Activated CD8-positive, alpha-beta memory T cell treated with anti-CD3 and anti-CD28 coated beads, Interleukin-2, amount 50 U/mL, for 24 hours (primary cell): ENCODE measurements around the gene ADAMTS4.
"Not testable (repeated sequence)": the region's sequence is repeated elsewhere in the genome, so short reads cannot be mapped to it uniquely, and the experiment has no call there.

Experiments used
- DNase-seq: peaks from one replicate; pipeline ENCODE4 v3.0.0-alpha.2; 2020; ENCODE audit errors: extremely low read depth

Gene ADAMTS4

GRCh38 chr1:161198897-161199431, at the start of gene ADAMTS4:
TSS of gene ADAMTS4 (minus strand) at chr1:161199054. CDS start at chr1:161198627, 427 bp downstream.
- no peak for DNase-seq

GRCh38 chr1:161244888-161245287, 46.0 kb upstream of the ADAMTS4 start:
- DNase-seq: no peak

GRCh38 chr1:161242313-161242712, 43.5 kb upstream of the ADAMTS4 start:
- DNase-seq: no peak

- no peak for DNase-seq
These were observed 42.8 kb upstream of the ADAMTS4 start for GRCh38 chr1:161241682-161242081.

- no peak for DNase-seq
These were observed 39.2 kb upstream of the ADAMTS4 start, which contains the start of gene NR1I3 for GRCh38 chr1:161238039-161238473. TSS of gene NR1I3 (minus strand) at chr1:161238203. CDS start at chr1:161236565, 1,638 bp downstream.

GRCh38 chr1:161235957-161236775, 37.3 kb upstream of the ADAMTS4 start:
- no peak for DNase-seq

- DNase-seq: no peak
These were observed 34.2 kb upstream of the ADAMTS4 start for GRCh38 chr1:161233102-161233501.

- DNase-seq: no peak
These were observed 31.9 kb upstream of the ADAMTS4 start for GRCh38 chr1:161230762-161231161.

- no peak for DNase-seq
These were observed 31.0 kb upstream of the ADAMTS4 start for GRCh38 chr1:161229896-161230295.

- DNase-seq: no peak
These were observed 29.2 kb upstream of the ADAMTS4 start for GRCh38 chr1:161228032-161228431.

- peak; percentile 80 for DNase-seq
These were observed 28.5 kb upstream of the ADAMTS4 start for GRCh38 chr1:161227196-161227871.

- DNase-seq: no peak
These were observed 27.9 kb upstream of the ADAMTS4 start for GRCh38 chr1:161226759-161227158.

- no peak for DNase-seq
These were observed 27.5 kb upstream of the ADAMTS4 start for GRCh38 chr1:161226320-161226711.

GRCh38 chr1:161225534-161226319, 26.9 kb upstream of the ADAMTS4 start, which contains the start of gene TOMM40L:
TSS of gene TOMM40L (plus strand) at chr1:161226060. CDS start at chr1:161226490, 430 bp downstream.
- DNase-seq: peak; percentile 76

GRCh38 chr1:161225178-161225533, 26.3 kb upstream of the ADAMTS4 start:
- no peak for DNase-seq

GRCh38 chr1:161224695-161225087, 25.8 kb upstream of the ADAMTS4 start:
- DNase-seq: not testable (repeated sequence)

- DNase-seq: no peak
These were observed 25.2 kb upstream of the ADAMTS4 start for GRCh38 chr1:161223805-161224694.

GRCh38 chr1:161222175-161223019, 23.5 kb upstream of the ADAMTS4 start:
- DNase-seq: no peak

- no peak for DNase-seq
These were observed 21.1 kb upstream of the ADAMTS4 start for GRCh38 chr1:161220002-161220401.
